ENCODE results near the gene MAGEF1. TPM values are rescaled to one million over a fixed set of nuclear protein-coding genes. Genes with fewer than 3 reads are reported as not detected.

Gene MAGEF1
- total RNA-seq, 4 donors from 2014 or later = 5.4 to 12.4 (median 11.7) TPM

DNA sequence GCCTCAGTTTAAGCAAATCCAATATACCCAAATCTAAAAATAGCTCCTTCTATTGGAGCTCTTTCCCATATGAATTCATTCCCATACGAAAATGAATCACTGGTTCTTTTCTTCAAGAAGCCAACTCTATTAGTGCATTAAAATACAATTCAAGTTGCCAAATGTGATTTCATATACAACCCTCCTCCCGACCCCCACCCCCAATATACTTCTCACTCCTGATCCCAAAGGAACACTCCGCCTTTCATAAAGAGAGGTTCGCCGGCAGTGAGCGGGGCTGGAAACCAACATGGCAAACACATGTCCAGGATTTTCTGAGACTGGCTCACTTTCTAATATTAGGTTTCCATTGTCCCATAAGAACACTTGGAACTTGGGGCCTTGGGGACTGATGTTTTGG lies 48.5 kb downstream of the MAGEF1 start:
- no peak for DNase-seq
- H3K9me3 ChIP-seq = no peaks in the 10 kb centered on the region
- H3K4me3 ChIP-seq = no peak overlapping the region
- no peak overlapping the region for H3K27ac ChIP-seq
- H3K4me1 ChIP-seq = no peaks in the 10 kb centered on the region
- no peaks in the 10 kb centered on the region for H3K27me3 ChIP-seq
- H3K36me3 ChIP-seq = no peaks in the 10 kb centered on the region
- no peak for TF ChIP-seq POLR2A (IDR thresholded peaks at IDR 0.05)
- TF ChIP-seq, protein P1, sequence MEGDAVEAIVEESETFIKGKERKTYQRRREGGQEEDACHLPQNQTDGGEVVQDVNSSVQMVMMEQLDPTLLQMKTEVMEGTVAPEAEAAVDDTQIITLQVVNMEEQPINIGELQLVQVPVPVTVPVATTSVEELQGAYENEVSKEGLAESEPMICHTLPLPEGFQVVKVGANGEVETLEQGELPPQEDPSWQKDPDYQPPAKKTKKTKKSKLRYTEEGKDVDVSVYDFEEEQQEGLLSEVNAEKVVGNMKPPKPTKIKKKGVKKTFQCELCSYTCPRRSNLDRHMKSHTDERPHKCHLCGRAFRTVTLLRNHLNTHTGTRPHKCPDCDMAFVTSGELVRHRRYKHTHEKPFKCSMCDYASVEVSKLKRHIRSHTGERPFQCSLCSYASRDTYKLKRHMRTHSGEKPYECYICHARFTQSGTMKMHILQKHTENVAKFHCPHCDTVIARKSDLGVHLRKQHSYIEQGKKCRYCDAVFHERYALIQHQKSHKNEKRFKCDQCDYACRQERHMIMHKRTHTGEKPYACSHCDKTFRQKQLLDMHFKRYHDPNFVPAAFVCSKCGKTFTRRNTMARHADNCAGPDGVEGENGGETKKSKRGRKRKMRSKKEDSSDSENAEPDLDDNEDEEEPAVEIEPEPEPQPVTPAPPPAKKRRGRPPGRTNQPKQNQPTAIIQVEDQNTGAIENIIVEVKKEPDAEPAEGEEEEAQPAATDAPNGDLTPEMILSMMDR (IDR thresholded peaks at IDR 0.05) = no peak

DNA sequence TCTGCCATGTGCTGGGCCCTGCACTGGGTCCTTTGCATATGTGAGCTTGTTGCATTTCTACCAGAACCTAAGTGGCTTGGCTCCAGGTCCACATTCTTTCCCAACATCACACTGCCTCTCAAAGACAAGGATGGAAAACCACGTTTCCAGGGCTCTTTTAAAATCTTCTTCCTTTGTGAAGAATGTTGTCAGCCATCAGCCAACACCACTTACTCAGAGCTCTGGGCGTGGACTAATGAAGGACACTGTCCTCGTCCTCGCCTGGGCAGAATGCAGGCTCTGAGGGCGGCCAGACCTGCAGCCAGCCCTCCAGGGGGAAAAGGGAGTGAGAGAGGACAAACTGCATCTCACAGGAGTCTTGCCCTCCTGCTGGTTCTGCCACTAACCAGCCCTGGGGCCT lies 49.7 kb downstream of the MAGEF1 start:
- no peak overlapping the region for H3K27ac ChIP-seq
- no peaks in the 10 kb centered on the region for H3K4me1 ChIP-seq
- TF ChIP-seq, protein P1 (IDR thresholded peaks at IDR 0.05) = no peak
- no peak for TF ChIP-seq POLR2A (IDR thresholded peaks at IDR 0.05)
- DNase-seq = no peak
- H3K27me3 ChIP-seq = no peaks in the 10 kb centered on the region
- H3K36me3 ChIP-seq = no peaks in the 10 kb centered on the region
- no peaks in the 10 kb centered on the region for H3K9me3 ChIP-seq
- no peak overlapping the region for H3K4me3 ChIP-seq

DNA sequence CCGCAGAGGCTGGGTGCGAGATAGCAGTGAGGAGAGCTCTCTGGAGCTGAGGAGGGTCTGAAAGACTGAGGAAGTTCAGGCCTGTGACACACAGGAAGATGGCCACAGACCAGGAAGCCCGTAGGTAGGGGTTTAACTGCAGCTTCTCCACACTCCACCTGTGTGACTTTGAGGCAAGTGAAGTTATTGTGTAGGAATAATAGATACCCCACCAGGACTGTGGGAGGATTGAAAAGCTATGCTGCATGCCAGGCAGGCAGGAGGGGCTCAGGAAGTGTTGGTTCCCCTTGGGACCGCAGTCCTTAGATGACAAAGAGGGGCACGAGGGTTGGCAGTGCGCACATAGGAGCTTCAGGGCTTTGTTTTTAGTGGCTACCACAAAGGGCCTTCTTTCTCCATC lies 50.9 kb downstream of the MAGEF1 start:
- TF ChIP-seq POLR2A (IDR thresholded peaks at IDR 0.05) = no peak
- TF ChIP-seq, protein P1 (IDR thresholded peaks at IDR 0.05) = no peak
- no peak for DNase-seq

More for the DNA sequence above, 50.9 kb downstream of the MAGEF1 start:
- Histone ChIP-seq H3K36me3 (no peaks in the 10 kb centered on the region), H3K9me3 (no peaks in the 10 kb centered on the region), H3K4me1 (no peaks in the 10 kb centered on the region), H3K27ac (no peak overlapping the region), H3K27me3 (no peaks in the 10 kb centered on the region), H3K4me3 (no peak overlapping the region)

Other genes with a start within 250 kb of the MAGEF1 start
- 10 to 100 TPM in 3 of 4 donors, 1 to 10 TPM in 1; 6.0 to 59.4 (median 17.2) TPM for gene EPHB3, start 150.3 kb downstream of the MAGEF1 start, total RNA-seq
- gene VPS8, start 100.1 kb upstream of the MAGEF1 start, total RNA-seq = 100 to 1,000 TPM in 1 of 4 donors, 10 to 100 TPM in 3; 49.7 to 109 (median 74.3) TPM

Measured in Peyer's patch (tissue), 4 donors.